Skeletal muscle tissue (tissue), 4 donors: ENCODE results near the gene CARD8. TPM values are rescaled to one million over a fixed set of nuclear protein-coding genes. Genes with fewer than 3 reads are reported as not detected.

Experiments used
- H3K27ac ChIP-seq: one replicate; pipeline ENCODE4 v1.7.0; 2013; ENCODE audit warnings: mild to moderate bottlenecking, low read depth, low read length, inconsistent platforms
- H3K27me3 ChIP-seq, 3 donors: one replicate each; pipeline ENCODE4 v1.7.0; 2013; ENCODE audit warnings: low read length in 3 of 3; ENCODE audit not compliant: control insufficient read depth in 3 of 3, insufficient read depth in 3 of 3
- H3K36me3 ChIP-seq, 3 donors: one replicate each; pipeline ENCODE4 v1.7.0; 2013; ENCODE audit warnings: low read length in 3 of 3; ENCODE audit not compliant: control insufficient read depth in 3 of 3, insufficient read depth in 3 of 3
- H3K4me1 ChIP-seq, 3 donors: one replicate each; pipeline ENCODE4 v1.7.0; 2013; ENCODE audit warnings: low read length in 3 of 3, mild to moderate bottlenecking in 3 of 3; ENCODE audit not compliant: control insufficient read depth in 3 of 3, insufficient read depth in 3 of 3
- H3K4me3 ChIP-seq, 3 donors: one replicate each; pipeline ENCODE4 v1.7.0; 2013; ENCODE audit warnings: low read length in 3 of 3
- H3K9ac ChIP-seq, 3 donors: one replicate each; pipeline ENCODE4 v1.7.0; 2013; ENCODE audit warnings: low read length in 3 of 3, mild to moderate bottlenecking in 3 of 3, moderate library complexity in 2 of 3, low read depth in 1 of 3
- H3K9me3 ChIP-seq, 3 donors: one replicate each; pipeline ENCODE4 v1.7.0; 2013; ENCODE audit warnings: low read length in 3 of 3; ENCODE audit not compliant: control insufficient read depth in 3 of 3
- total RNA-seq: library from RNA; depleted of rRNA; stranded (reverse); fragments of >200 nt; gene quantifications from one replicate; pipeline ENCODE4 v1.2.3, GENCODE V29; 2014
- donor health status: Osteomylitis.

The CARD8 gene
- total RNA-seq, 1 donor from 2014 or later: 26.6 TPM

DNA sequence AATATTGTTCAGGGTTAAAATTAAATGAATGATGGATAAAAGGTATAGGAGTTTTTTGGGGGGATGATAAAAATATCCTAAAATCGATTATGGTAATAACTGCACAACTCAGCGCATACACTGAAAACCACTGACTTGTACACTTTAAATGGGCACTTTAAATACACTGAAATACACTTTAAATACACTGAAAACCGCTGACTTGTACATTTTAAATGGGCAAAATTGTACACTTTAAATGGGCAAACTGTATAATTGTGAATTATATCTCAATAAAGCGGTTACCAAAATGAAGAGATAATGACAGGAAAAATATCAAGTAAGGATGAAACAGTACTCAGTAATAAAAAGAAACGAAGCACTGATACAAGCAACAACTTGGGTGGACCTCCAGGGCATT is 87.0 kb downstream of the CARD8 start:
- H3K27ac ChIP-seq: no peak overlapping the region
- peaks cover 0 to 6% (median 4%) of the 10 kb centered on the region in 3 donors for H3K36me3 ChIP-seq
- H3K4me3 ChIP-seq: no peak overlapping the region
- no peaks in the 10 kb centered on the region for H3K27me3 ChIP-seq
- no peak overlapping the region for H3K9ac ChIP-seq
- H3K9me3 ChIP-seq: no peaks in the 10 kb centered on the region
- peaks cover 7 to 11% (median 8%) of the 10 kb centered on the region in 3 donors for H3K4me1 ChIP-seq

DNA sequence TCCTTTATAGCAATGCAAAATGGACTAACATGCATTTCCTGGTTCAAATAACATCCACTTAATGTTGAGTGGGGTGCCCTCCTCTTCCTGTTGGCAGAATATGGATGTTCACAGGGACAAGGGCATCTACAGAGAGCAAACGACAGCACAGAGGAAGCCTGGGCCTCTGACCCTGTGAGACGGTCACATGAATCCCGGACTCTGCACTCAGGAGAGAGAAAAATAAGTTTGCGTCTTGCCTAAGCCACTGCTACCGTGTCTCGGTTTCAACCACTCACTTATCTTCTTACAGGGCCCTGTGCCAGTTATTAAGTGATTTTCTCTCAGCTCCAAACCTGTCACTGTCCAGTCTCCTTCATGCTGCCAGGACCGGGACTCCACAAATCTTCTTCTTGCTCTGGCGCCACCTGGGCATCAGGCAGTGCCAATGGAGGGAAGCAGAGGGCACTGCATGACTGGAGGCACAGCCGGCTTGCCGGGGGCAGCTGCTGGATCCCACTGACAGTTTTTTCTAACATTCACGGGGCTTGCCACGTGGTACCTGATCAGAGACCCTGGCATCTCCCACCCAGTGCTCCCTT is 97.4 kb downstream of the CARD8 start:
- Histone ChIP-seq H3K4me1 (no peaks in the 10 kb centered on the region), H3K27me3 (no peaks in the 10 kb centered on the region), H3K36me3 (peaks cover 3 to 17% (median 4%) of the 10 kb centered on the region in 3 donors), H3K4me3 (no peak overlapping the region), H3K9ac (no peak overlapping the region), H3K9me3 (no peaks in the 10 kb centered on the region), H3K27ac (no peak overlapping the region)

Other genes starting within 250 kb of the CARD8 start
- not detected for gene CABP5, start 211.8 kb downstream of the CARD8 start, total RNA-seq
- gene PLA2G4C, start 145.1 kb downstream of the CARD8 start, total RNA-seq: 33.9 TPM
- 14.6 TPM for gene LIG1, start 85.6 kb downstream of the CARD8 start, total RNA-seq
- 1.6 TPM for gene ZSWIM9, start 85.2 kb downstream of the CARD8 start, total RNA-seq
- 2.6 TPM for gene ZNF114, start 14.2 kb upstream of the CARD8 start, total RNA-seq
- gene EMP3, start 69.6 kb upstream of the CARD8 start, total RNA-seq: 72.5 TPM
- gene TMEM143, start 108.0 kb upstream of the CARD8 start, total RNA-seq: 7.8 TPM
- not detected for gene SYNGR4, start 108.5 kb upstream of the CARD8 start, total RNA-seq
- gene KDELR1, start 135.6 kb upstream of the CARD8 start, total RNA-seq: 47.5 TPM
- gene GRIN2D, start 137.8 kb upstream of the CARD8 start, total RNA-seq: under 0.01 TPM
- gene GRWD1, start 190.1 kb upstream of the CARD8 start, total RNA-seq: 8.4 TPM
- gene KCNJ14, start 199.7 kb upstream of the CARD8 start, total RNA-seq: 1.0 TPM
- gene CYTH2, start 213.5 kb upstream of the CARD8 start, total RNA-seq: 33.4 TPM